Peyer's patch (tissue), 4 donors: ENCODE data around the gene FAM162B.

Experiments used
- POLR2A ChIP-seq, 2 donors: fragments of 450-650 bp; IDR thresholded peaks; one replicate each; pipeline ENCODE4 v1.5.1; 2017; ENCODE audit warnings: antibody characterized with exemption in 2 of 2, mild to moderate bottlenecking in 2 of 2, moderate library complexity in 2 of 2
- TF ChIP-seq, protein P1 (sequence below), 6 experiments: fragments of 450-650 bp in 4 of 6; fragments of 200-600 bp in 2 of 6; sonication (generic) in 1 of 6; IDR thresholded peaks; one replicate each; pipeline ENCODE4 v1.5.1; 2017 to 2019; ENCODE audit warnings: antibody characterized with exemption in 6 of 6, mild to moderate bottlenecking in 3 of 6, moderate library complexity in 1 of 6

DNA sequence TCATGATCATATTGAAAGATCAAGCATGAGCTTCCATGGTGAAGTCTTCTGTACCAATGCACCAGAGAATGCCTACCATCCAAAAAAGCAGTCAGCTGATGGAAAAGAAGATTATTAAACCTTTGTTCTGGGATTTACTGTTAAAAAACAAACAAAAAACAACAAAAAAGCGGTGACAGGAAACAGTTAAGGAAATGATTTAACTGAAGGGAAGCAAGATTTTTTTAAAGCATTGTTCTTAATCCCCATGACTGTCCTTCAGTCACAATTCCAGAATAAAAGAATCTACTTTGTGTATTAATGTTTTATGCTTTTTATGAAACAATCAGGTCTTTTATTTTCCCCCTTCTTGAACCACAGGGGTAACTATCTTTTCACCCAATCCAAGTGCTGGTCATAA lies 23.9 kb downstream of the FAM162B start:
- TF ChIP-seq, protein P1, sequence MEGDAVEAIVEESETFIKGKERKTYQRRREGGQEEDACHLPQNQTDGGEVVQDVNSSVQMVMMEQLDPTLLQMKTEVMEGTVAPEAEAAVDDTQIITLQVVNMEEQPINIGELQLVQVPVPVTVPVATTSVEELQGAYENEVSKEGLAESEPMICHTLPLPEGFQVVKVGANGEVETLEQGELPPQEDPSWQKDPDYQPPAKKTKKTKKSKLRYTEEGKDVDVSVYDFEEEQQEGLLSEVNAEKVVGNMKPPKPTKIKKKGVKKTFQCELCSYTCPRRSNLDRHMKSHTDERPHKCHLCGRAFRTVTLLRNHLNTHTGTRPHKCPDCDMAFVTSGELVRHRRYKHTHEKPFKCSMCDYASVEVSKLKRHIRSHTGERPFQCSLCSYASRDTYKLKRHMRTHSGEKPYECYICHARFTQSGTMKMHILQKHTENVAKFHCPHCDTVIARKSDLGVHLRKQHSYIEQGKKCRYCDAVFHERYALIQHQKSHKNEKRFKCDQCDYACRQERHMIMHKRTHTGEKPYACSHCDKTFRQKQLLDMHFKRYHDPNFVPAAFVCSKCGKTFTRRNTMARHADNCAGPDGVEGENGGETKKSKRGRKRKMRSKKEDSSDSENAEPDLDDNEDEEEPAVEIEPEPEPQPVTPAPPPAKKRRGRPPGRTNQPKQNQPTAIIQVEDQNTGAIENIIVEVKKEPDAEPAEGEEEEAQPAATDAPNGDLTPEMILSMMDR (IDR thresholded peaks at IDR 0.05): no peak
- no peak for TF ChIP-seq POLR2A (IDR thresholded peaks at IDR 0.05)
